Measurements from ENCODE around the gene PLA2G4D. TPM values are rescaled to one million over a fixed set of nuclear protein-coding genes. Genes with fewer than 3 reads are reported as not detected.

PLA2G4D gene
- total RNA-seq, 3 donors from 2014 or later (not counting 1 experiment from before 2014, with no cell fraction given): not detected

GRCh38 chr15:42066764-42067415 is 27.5 kb downstream of the PLA2G4D start:
- no peak for TF ChIP-seq CTCF (IDR thresholded peaks at IDR 0.05)
- Mint-ChIP-seq H3K27me3 (ENCODE audit: low read depth in 2 of 2) (peaks cover 14 to 19% of the 10 kb centered on the region in 2 donors), H3K36me3 (no peaks in the 10 kb centered on the region), H3K9me3 (peaks cover 0 to 3% of the 10 kb centered on the region in 2 donors), H3K4me1 (peaks cover 0 to 7% of the 10 kb centered on the region in 2 donors), H3K27ac (no peak overlapping the region), H3K4me3 (no peak overlapping the region)
- Histone ChIP-seq H3K27me3 (ENCODE audit: control insufficient read depth, insufficient read depth, low read length) (no peaks in the 10 kb centered on the region), H3K4me1 (ENCODE audit: control insufficient read depth, insufficient read depth, low read length) (no peaks in the 10 kb centered on the region), H3K36me3 (ENCODE audit: control insufficient read depth, insufficient read depth, low read length) (no peaks in the 10 kb centered on the region), H3K27ac (ENCODE audit: low read length) (no peak overlapping the region), H3K4me3 (ENCODE audit: low read length) (no peak overlapping the region), H3K9me3 (ENCODE audit: control insufficient read depth, insufficient read depth, low read length) (no peaks in the 10 kb centered on the region)
- intact Hi-C loops (cut with micrococcal nuclease): no loop called here
- 39% methylated on average over 7 of the region's 10 CpGs for WGBS (ENCODE audit: insufficient coverage)
- no peak for ATAC-seq
- DNase-seq: no peak

- DNase-seq (no peak), ATAC-seq (no peak)
- Histone ChIP-seq H3K9me3 (ENCODE audit: control insufficient read depth, insufficient read depth, low read length) (no peaks in the 10 kb centered on the region), H3K36me3 (ENCODE audit: control insufficient read depth, insufficient read depth, low read length) (no peaks in the 10 kb centered on the region), H3K27ac (ENCODE audit: low read length) (no peak overlapping the region), H3K4me1 (ENCODE audit: control insufficient read depth, insufficient read depth, low read length) (no peaks in the 10 kb centered on the region), H3K4me3 (ENCODE audit: low read length) (no peak overlapping the region), H3K27me3 (ENCODE audit: control insufficient read depth, insufficient read depth, low read length) (no peaks in the 10 kb centered on the region)
- no peak for TF ChIP-seq CTCF (IDR thresholded peaks at IDR 0.05)
- H3K9me3 Mint-ChIP-seq: peaks cover 0 to 3% of the 10 kb centered on the region in 2 donors
- H3K27ac Mint-ChIP-seq: no peak overlapping the region
- no peak overlapping the region for H3K4me3 Mint-ChIP-seq
- intact Hi-C loops (cut with micrococcal nuclease): no loop called here
- no peaks in the 10 kb centered on the region for H3K36me3 Mint-ChIP-seq
- WGBS (ENCODE audit: insufficient coverage): 78% methylated on average over 7 of the region's 7 CpGs
- peaks cover under 1 to 7% of the 10 kb centered on the region in 2 donors for H3K4me1 Mint-ChIP-seq
- H3K27me3 Mint-ChIP-seq (ENCODE audit: low read depth in 2 of 2): peaks cover 14 to 19% of the 10 kb centered on the region in 2 donors
Observed at GRCh38 chr15:42065468-42065867, 28.9 kb downstream of the PLA2G4D start.

GRCh38 chr15:42065033-42065432 is 29.3 kb downstream of the PLA2G4D start:
- Histone ChIP-seq H3K4me3 (ENCODE audit: low read length) (no peak overlapping the region), H3K27me3 (ENCODE audit: control insufficient read depth, insufficient read depth, low read length) (no peaks in the 10 kb centered on the region), H3K27ac (ENCODE audit: low read length) (no peak overlapping the region), H3K9me3 (ENCODE audit: control insufficient read depth, insufficient read depth, low read length) (no peaks in the 10 kb centered on the region), H3K36me3 (ENCODE audit: control insufficient read depth, insufficient read depth, low read length) (no peaks in the 10 kb centered on the region), H3K4me1 (ENCODE audit: control insufficient read depth, insufficient read depth, low read length) (peaks cover 2% of the 10 kb centered on the region)
- ATAC-seq (peak in 2 of 3 donors; percentile 28 to 37), DNase-seq (no peak)
- no peaks in the 10 kb centered on the region for H3K36me3 Mint-ChIP-seq
- WGBS (ENCODE audit: insufficient coverage): 29% methylated on average over 7 of the region's 7 CpGs
- H3K27ac Mint-ChIP-seq: no peak overlapping the region
- peaks cover 5 to 7% of the 10 kb centered on the region in 2 donors for H3K4me1 Mint-ChIP-seq
- H3K9me3 Mint-ChIP-seq: peaks cover 0 to 3% of the 10 kb centered on the region in 2 donors
- H3K4me3 Mint-ChIP-seq: no peak overlapping the region
- H3K27me3 Mint-ChIP-seq (ENCODE audit: low read depth in 2 of 2): peaks cover 14 to 19% of the 10 kb centered on the region in 2 donors
- intact Hi-C loops (cut with micrococcal nuclease): no loop called here
- TF ChIP-seq CTCF (IDR thresholded peaks at IDR 0.05): no peak

- H3K36me3 Mint-ChIP-seq: no peaks in the 10 kb centered on the region
- ATAC-seq (no peak), DNase-seq (no peak)
- Histone ChIP-seq H3K27me3 (ENCODE audit: control insufficient read depth, insufficient read depth, low read length) (peaks cover 4% of the 10 kb centered on the region), H3K4me3 (ENCODE audit: low read length) (no peak overlapping the region), H3K36me3 (ENCODE audit: control insufficient read depth, insufficient read depth, low read length) (no peaks in the 10 kb centered on the region), H3K27ac (ENCODE audit: low read length) (no peak overlapping the region), H3K9me3 (ENCODE audit: control insufficient read depth, insufficient read depth, low read length) (no peaks in the 10 kb centered on the region), H3K4me1 (ENCODE audit: control insufficient read depth, insufficient read depth, low read length) (peaks cover 5% of the 10 kb centered on the region)
- H3K27me3 Mint-ChIP-seq (ENCODE audit: low read depth in 2 of 2): peaks cover 12 to 19% of the 10 kb centered on the region in 2 donors
- H3K4me3 Mint-ChIP-seq: no peak overlapping the region
- no peak overlapping the region for H3K27ac Mint-ChIP-seq
- WGBS (ENCODE audit: insufficient coverage): 92% methylated on average over 2 of the region's 4 CpGs
- H3K9me3 Mint-ChIP-seq: peaks cover 0 to 3% of the 10 kb centered on the region in 2 donors
- no peak for TF ChIP-seq CTCF (IDR thresholded peaks at IDR 0.05)
- intact Hi-C loops (cut with micrococcal nuclease): no loop called here
- H3K4me1 Mint-ChIP-seq: peaks cover 5 to 7% of the 10 kb centered on the region in 2 donors
Observed at GRCh38 chr15:42064271-42064670, 30.1 kb downstream of the PLA2G4D start.

Measured in natural killer cell (primary cell).